A204.1 (cell line): ENCODE measurements around the gene PRLH.
"Not testable (repeated sequence)": the region's sequence is repeated elsewhere in the genome, so short reads cannot be mapped to it uniquely, and the experiment has no call there.

Experiments used
- FAIRE-seq: peaks from 2 replicates; lab custom pipeline; 2012; peaks lifted over from hg19 to GRCh38; lab: Jason Lieb, UNC

The PRLH gene

GRCh38 chr2:237602409-237602808 is 36.0 kb downstream of the PRLH start:
- FAIRE-seq, result no peak

DNA sequence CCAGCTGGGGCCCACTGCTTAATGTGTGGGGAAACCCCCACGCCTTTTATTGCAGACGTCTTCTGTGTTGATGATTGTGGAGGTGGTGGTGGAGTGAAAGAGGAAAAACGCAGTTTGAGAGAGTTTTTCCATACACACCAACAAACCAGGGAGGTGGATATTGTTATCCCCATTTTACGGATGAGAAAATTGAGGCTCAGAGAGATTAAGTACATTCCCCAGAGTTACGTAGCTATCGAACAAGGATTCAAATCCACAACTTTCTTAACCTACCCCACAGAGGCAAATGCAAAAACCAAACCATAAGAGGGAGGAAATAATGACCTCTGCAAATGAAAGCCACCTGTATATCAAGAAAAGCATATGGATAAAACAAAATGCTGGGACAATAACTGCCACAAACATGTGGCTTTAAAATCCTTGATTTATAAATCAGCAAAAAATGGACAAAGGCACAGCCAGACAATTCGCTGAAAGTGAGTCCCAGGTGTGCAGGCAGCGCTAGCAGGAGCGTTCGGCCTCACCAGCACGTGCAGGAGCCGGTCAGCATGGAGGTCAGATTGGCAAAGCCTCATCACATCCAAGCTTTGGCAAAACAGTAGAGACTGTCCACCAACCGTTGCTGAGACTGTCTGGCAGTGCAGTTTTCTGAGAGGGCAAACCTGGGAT is 36.8 kb downstream of the PRLH start:
- FAIRE-seq, result no peak

DNA sequence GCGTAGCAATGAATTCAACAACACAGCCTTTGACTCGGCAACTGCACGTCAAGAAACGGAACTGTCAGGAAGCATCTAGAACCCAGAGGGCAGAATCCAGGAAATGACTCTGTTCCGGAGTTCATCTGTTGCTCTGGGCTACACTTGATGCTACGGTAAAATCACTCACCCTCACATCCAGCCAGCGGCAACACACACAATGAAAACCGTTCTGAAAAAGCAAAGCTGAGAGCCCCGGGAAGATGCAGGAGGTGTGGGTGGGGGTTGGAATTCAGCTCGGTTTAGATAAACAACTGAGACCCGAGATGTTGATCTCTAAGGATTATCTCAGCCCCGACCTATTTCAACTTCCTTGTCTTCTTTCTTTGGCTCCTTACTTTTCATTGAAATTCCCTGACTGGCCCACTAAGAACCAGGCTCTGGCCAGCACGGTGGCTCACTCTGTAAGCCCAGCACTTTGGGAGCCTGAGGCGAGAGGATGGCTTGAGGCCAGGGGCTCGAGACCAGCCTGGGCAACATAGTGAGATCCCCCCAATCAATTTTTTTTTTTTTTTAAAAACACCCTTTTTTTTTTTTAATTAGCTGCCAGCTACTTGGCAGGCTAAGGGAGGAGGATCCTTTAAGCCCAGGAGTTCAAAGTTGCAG is 37.5 kb downstream of the PRLH start:
- FAIRE-seq, result no peak

DNA sequence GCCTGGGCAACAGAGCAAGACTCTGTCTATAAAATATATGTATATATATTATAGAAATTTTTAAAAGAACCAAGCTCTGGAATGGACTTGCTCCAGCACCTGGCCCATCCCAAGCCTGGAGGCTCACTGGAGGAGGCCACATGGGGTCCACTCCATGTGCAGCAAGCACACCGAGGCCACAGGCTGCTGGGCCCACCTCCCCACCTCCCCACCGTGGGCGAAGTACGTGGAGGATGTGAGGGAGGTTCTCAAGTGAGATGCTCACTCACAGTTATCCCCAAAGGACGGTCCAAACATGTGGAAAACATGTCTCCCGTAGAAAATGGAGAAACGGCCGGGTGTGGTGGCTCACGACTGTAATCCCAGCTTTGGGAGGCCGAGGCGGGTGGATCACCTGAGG is 38.0 kb downstream of the PRLH start:
- FAIRE-seq, result no peak

- FAIRE-seq, result no peak
Measured at GRCh38 chr2:237604960-237605359, 38.6 kb downstream of the PRLH start.

DNA sequence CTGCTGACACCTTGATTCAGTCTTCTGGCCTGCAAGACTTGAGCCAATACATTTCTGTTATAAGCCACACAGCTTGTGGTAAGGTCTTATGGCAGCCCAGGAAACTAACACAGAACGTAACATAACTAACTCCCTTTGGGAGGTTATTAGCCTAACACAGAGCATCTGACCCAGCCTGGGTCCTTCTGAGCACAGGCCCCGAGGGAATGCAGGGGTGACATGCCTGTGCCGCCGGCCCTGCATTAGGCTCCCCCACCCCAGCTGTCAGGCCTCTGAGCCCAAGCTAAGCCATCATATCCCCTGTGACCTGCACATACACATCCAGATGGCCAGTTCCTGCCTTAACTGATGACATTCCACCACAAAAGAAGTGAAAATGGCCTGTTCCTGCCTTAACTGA is 40.1 kb downstream of the PRLH start:
- not testable (repeated sequence) for FAIRE-seq

DNA sequence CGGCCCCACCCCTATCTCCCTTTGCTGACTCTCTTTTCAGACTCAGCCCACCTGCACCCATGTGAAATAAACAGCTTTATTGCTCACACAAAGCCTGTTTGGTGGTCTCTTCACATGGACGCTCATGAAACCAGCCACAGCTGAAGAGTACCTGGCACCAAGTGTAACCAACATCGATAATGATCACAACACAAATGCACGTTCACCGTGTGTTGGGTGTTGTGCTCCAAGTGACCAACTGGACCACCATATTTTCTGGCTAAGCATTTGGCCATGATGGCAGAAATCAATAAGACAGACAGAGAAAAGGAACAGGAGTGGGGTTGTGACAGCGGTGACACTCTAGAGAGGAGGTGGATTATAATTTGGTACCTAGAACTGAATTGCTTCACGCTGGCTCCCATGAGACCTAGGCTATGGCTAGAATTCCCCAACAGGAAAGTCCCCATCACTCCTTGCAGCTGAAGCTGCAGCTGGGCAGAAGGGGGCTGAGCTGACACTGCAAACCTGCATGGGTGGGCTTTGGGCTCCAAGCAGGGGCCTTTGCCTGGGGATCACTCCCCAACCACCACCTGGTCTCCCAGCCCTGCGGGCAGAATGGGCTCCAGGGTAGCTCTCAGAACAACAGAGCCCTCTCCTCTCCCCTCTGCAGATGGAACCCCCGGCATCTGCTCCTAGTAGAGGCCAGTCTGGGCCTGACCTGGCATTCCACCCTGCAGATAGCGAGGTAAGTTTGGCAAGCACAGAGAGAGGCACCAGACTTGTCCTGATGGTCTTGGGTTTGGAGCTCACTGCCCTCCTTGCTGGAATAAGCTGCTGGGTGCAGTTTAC is 46.4 kb downstream of the PRLH start:
- no peak for FAIRE-seq

DNA sequence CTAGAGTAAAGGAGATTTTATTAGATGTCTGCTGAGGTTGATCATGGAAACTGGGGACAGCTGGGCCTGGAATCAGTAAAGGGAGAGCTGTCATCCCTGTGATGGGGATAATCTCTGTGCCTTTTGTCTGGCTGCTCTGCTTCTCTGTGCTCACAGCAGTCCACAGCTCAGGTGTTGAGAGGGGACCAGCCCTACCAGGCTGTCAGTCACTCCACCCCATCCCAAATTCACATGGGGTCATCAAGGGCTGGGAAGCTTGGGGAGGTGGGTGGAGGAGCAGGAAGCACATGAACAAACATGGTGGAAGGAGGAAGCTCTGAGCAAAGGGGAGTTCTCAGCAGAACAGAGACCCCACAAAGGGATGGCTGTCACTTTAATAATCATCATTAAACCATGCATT is 47.3 kb downstream of the PRLH start:
- FAIRE-seq, result no peak

- no peak for FAIRE-seq
Measured at GRCh38 chr2:237614151-237614720, 47.9 kb downstream of the PRLH start.

GRCh38 chr2:237615631-237616249 is 49.4 kb downstream of the PRLH start:
- no peak for FAIRE-seq

DNA sequence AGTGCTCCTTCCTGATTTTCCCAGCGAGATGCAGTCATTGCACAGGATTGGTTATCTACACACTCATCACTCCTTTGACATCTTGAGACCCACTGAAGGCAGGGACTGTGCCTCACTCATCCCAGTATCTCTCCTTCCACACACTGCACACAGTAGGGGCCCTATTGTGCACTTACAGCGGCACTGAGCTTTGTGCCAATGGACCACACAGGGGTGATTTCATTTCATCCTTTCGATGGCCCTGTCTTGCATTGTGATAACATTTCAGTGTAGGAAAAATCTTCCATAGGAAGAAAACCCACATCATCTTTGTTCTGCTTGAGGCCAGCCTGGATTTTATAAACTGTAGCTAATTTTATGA is 50.0 kb downstream of the PRLH start:
- FAIRE-seq, result no peak
